PFSK-1 (cell line): ENCODE data around the gene SLC1A2.

Experiments
- FOXP2 ChIP-seq: optimal IDR thresholded peaks from 2 replicates; pipeline ENCODE3; 2011; ENCODE audit warnings: borderline replicate concordance, control low read depth, inconsistent platforms; ENCODE audit not compliant: insufficient read depth; ENCODE audit errors: extremely low read length, extremely low read depth
- POLR2AphosphoS5 ChIP-seq: IDR thresholded peaks from 2 replicates; pipeline ENCODE4 v1.6.1; 2012; ENCODE audit warnings: low read depth, mild to moderate bottlenecking, control low read depth, low read length, moderate library complexity
- REST ChIP-seq, 2 experiments: IDR thresholded peaks; 2 replicates each; pipeline versions ENCODE4 v1.6.1 to v1.8.0; 2011 to 2012; ENCODE audit warnings: low read depth in 2 of 2, low read length in 2 of 2, control low read depth in 1 of 2, inconsistent platforms in 1 of 2, mild to moderate bottlenecking in 1 of 2, moderate library complexity in 1 of 2; ENCODE audit not compliant: insufficient read depth in 1 of 2
- SIN3A ChIP-seq: IDR thresholded peaks from 2 replicates; pipeline ENCODE4 v1.6.1; 2012; ENCODE audit warnings: mild to moderate bottlenecking, low read length, moderate library complexity, borderline replicate concordance; ENCODE audit not compliant: insufficient read depth
- TAF1 ChIP-seq: IDR thresholded peaks from 2 replicates; pipeline ENCODE4 v1.6.1; 2012; ENCODE audit warnings: low read length, control low read depth, borderline replicate concordance; ENCODE audit not compliant: insufficient read depth

- no peak for TF ChIP-seq POLR2AphosphoS5
- TF ChIP-seq SIN3A, result no peak
- TF ChIP-seq REST (IDR thresholded peaks at IDR 0.05; ENCODE audit: insufficient read depth in 1 of 2, low read depth in 2 of 2, low read length in 2 of 2), result no peak
- no peak for TF ChIP-seq FOXP2
- no peak for TF ChIP-seq TAF1
Measured at GRCh38 chr11:35413598-35413997, 5.8 kb downstream of the SLC1A2 start.
